DMS79 (cell line): ENCODE measurements around the gene TBC1D3B.
"Not testable (repeated sequence)": the region's sequence is repeated elsewhere in the genome, so short reads cannot be mapped to it uniquely, and the experiment has no call there.

Experiments
- DNase-seq: peaks from one replicate; lab custom pipeline; 2025; lab: John Stamatoyannopoulos, UW

Gene TBC1D3B

GRCh38 chr17:36129616-36130015 is 46.8 kb downstream of the TBC1D3B start:
- no peak for DNase-seq

- no peak for DNase-seq
These were observed 47.9 kb downstream of the TBC1D3B start for GRCh38 chr17:36128411-36128978.

DNA sequence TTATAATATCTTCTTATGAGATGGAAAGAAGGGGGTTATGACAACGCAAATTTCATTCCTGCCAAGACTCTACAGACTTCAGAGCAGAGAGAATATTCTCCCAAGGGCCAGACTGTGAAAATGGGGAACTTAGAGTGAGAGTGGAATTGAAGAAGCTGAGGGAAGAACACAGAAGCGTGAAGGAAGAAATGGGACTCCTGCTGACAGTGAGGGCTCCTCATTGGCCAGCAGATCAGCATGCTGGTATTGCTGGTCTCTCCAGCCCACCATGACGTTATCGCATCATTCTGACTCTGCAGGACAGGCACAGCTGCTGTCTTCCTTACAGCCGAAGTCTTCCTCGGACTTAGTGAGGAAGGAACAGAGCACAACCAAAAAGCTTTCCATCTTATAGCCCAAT is 48.5 kb downstream of the TBC1D3B start:
- no peak for DNase-seq

DNA sequence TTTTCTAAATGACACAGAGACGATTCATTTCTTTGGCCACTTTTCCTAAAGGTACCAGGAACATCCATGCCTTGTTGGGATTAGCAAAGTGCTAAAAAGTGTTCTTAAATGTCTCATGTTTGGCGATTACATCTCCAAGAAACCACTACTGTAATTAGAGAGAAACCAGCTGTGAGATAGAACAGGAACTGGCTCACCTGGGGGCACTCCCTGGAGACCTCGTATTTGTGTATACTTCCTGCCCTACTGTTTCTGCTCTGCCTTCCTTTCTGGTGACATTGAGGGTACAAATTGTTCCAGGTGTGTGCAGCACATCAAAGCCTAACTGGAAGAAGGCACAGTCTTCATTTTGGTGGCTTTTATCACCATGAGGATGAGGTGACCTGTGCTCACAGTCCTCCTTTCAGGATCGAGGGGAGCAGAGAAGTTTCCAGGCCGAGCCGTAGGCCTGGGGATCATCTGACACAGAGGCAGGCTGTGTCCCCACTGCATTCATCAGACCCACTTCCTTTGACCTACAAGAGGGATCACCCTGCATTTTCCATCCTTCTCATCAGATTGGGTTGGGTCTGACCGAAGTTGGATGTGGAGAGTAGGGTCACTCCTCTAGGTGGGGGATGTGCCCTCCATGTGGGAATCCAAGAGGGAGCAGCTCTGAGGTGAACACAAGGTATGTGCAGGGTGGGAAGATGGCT is 49.1 kb downstream of the TBC1D3B start:
- DNase-seq = no peak

- no peak for DNase-seq
These were observed 51.3 kb downstream of the TBC1D3B start for GRCh38 chr17:36124879-36125824.

DNA sequence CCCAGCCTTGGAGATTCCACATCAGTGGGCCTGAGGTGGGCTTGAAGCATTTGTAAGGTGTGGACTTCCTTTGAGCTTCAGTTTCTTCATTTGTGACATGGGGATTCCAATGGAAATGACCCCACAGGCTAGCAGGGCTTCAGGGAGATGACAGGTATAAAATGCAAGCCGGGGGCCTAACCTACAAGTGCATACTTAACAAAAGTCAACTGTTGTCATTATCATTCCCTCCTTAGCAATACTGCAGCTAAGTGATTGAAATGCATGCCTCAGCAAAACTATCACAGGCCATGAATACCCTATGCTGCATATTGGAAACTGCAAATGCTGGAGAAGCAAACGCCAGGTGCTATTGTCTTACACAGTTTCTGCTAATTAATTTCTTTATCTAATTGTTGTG is 53.0 kb downstream of the TBC1D3B start:
- DNase-seq = no peak

GRCh38 chr17:36121099-36121498 is 55.3 kb downstream of the TBC1D3B start:
- DNase-seq = not testable (repeated sequence)

GRCh38 chr17:36120221-36120620 is 56.2 kb downstream of the TBC1D3B start:
- DNase-seq = no peak

DNA sequence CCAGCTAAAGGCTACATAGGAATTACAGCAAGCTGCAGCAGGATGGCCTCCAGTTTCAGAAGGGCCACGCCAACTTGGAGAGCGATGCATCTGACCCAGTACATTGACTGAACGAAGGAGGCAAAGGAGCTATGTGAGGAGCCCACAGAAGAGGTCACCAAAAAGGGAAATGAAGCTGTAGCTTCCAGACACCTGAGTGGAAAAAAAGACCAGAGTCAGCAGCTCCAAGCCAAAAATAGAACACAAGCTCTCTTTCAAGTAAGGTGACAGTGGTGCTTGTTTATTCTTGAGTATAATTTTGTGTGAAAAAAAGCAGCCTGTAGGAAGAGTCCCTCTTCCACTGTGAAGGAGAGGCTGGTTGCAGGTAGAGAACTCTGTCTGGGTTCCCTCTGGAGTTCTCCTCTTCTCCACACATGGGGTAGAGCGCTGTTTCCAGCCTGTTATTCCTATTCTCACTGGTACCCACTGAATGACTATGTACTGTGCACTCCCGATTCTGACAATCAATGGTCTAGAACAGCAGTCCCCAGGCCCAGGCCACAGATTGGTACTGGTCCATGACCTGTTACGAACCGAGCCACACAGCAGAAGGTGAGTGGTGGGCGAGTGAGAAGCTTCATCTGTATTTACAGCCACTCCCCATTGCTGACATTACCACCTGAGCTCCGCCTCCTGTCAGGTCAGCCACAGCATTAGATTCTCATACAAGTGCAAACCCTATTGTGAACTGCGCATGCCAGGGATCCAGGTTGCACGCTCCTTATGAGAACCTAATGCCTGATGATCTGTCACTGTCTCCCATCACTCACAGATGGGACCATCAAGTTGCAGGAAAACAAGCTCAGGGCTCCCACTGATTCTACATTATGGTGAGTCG is 57.7 kb downstream of the TBC1D3B start:
- DNase-seq = no peak

- DNase-seq = no peak
These were observed 58.7 kb downstream of the TBC1D3B start for GRCh38 chr17:36117505-36118382.
